HG03378 (cell line): ENCODE results near the gene RNF144B.

Experiments used
- ATAC-seq: cut with Tn5 transposase; IDR thresholded peaks from one replicate; pipeline ENCODE4 v1.9.1; 2021; ENCODE audit warnings: mild to moderate bottlenecking, moderate library complexity; ENCODE audit not compliant: unreplicated experiment

Gene RNF144B

GRCh38 chr6:18477301-18477941 is 90.3 kb downstream of the RNF144B start:
- ATAC-seq: no peak

DNA sequence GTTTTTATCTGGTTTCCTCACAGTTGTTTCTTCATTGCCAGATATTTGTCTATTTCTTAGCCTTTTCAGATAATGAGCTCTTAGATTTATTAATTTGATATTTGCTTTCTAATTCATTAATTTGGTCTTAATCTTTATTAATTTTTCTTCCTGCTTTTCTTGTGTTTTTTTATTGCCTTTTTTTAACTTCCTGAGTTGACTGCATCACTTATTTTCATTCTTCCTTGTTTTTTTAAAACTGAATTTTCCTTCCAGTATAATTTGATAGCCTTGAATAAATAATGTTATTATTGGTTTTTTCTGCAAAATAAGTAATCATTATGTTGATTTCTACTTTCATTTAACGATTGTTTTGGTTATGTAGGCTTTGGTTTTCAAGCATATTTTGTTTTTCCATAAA is 91.5 kb downstream of the RNF144B start:
- ATAC-seq: no peak

GRCh38 chr6:18481870-18482269 is 94.7 kb downstream of the RNF144B start:
- no peak for ATAC-seq

GRCh38 chr6:18485660-18486435 is 98.7 kb downstream of the RNF144B start:
- peak; percentile 74 for ATAC-seq

GRCh38 chr6:18488004-18488403 is 100.9 kb downstream of the RNF144B start:
- ATAC-seq: no peak

- no peak for ATAC-seq
These were observed 101.5 kb downstream of the RNF144B start for GRCh38 chr6:18488526-18489270.

- ATAC-seq: no peak
These were observed 102.2 kb downstream of the RNF144B start for GRCh38 chr6:18489335-18489734.

DNA sequence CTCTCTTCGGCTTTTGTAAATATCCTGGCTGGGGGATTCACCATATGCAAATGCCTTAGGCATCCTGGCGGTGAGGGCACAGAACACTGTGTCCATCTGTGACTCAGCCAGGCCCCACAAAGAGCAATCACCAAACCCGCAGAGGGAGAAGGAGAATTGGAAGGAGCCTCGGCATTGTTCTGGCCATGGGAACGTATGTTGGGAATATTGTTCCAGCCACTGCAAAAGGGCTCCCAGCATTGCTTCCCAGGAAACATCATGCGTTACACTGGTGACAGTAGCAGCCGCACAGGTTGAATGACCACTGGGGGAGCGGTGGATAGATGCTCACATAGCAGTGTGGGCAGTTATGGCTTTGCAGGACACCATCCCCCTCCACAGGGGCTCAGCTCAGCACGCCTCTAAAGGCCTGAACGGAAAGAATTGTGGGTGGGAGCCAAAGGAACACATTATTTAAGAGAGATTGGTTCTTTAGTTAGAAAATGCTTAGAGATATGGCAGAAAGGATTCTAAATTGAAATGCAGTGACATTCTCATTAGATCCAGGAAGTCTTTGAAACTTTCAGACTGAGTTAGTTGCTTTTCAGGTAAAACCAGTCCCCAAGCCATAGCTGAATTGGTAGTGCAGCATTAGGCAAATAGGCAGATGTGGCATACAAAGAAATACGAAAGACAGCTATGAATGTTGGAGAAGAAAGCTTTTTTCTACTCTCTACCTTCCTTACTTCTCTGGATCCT is 104.3 kb downstream of the RNF144B start:
- ATAC-seq: no peak

- no peak for ATAC-seq
These were observed 105.8 kb downstream of the RNF144B start for GRCh38 chr6:18492972-18493371.

- ATAC-seq: no peak
These were observed 106.3 kb downstream of the RNF144B start for GRCh38 chr6:18493382-18493891.

DNA sequence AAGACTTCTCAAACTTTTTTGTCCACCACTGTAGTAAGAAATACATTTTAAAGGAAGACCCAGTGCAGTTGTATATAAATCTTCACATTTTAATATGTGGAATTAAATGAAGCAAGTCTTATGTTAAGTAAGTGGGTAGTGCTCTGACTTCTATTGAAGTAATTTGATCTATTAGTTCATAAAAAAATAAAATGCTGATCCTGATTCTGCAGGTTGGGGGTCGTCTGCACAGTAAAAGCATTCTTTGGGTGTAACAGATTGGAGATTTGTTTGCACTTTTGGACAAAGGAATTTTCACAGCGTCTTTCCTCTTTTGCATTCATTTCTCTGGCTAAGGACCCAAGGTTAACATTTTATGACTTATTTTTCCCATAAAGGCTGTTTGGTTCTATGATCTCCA is 106.8 kb downstream of the RNF144B start:
- ATAC-seq: no peak

GRCh38 chr6:18495236-18495635 is 108.1 kb downstream of the RNF144B start:
- ATAC-seq: no peak

- ATAC-seq: no peak
These were observed 109.3 kb downstream of the RNF144B start for GRCh38 chr6:18496462-18496861.

DNA sequence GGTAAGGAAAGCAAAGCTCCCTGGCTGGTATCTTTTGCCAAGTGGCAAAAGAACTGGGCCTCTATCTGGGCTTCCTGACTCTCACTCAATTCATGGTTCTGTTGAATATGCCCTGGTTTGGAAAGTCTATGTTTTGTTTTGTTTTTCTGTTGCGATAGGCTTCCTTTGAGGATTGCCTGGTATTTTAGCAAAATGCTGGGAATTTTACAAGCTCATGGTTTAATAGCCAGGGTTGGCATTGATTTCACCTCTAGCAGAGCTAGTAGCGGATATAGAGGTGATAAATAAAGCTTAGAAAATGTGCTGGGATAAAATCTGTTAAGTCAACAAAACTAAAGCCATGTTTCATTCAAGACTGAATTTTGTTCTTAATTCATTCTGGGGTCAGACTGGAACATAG is 109.9 kb downstream of the RNF144B start:
- ATAC-seq: no peak

GRCh38 chr6:18498408-18498807 is 111.3 kb downstream of the RNF144B start:
- no peak for ATAC-seq

- no peak for ATAC-seq
These were observed 113.9 kb downstream of the RNF144B start for GRCh38 chr6:18500921-18501662.

GRCh38 chr6:18501663-18502013 is 114.5 kb downstream of the RNF144B start:
- no peak for ATAC-seq

GRCh38 chr6:18503206-18503592 is 116.0 kb downstream of the RNF144B start:
- ATAC-seq: no peak

DNA sequence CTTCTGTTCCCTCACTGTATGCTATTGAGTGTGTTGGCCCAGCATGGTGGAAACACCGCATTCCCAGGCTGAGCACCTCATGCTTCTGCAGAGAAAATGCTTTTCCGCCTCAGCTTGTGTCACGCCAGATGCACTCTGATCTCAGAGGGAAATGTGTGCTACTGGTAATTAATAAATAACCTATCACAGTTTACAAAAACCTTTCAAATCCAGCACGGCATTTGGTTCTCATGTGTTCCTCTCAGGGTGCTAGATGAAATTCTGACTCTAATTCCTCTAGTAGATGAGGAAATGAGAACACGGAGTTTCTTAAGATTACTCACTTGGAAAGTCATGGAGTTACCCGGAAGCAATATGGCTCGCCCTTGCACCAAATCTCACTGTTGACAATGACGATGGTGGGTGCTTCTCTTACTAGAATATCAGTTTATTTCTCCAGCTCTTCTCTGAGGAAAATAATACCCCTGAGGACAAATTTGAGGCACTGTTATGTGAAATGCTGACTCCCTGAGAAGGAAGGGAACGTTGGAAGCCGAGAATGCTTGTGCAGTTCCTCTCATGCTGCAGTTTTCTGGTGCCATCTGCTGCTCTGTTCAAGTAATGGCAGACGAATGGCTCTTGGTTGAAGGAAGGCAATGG is 116.6 kb downstream of the RNF144B start:
- ATAC-seq: peak; percentile 76

GRCh38 chr6:18504232-18504596 is 117.1 kb downstream of the RNF144B start:
- no peak for ATAC-seq
